IMR-90 (cell line): Measurements from ENCODE around the gene SARDH. TPM values are rescaled to one million over a fixed set of nuclear protein-coding genes. Genes with fewer than 3 reads are reported as not detected.

ENCODE experiments used
- ATAC-seq: fragments of 200-7000 bp; cut with Tn5 transposase; 2 replicates; pipeline ENCODE4 v1.9.1; 2020; ENCODE audit warnings: low read depth, mild to moderate bottlenecking, moderate library complexity
- BruUV-seq: library from RNA; stranded (reverse); fragments of 400-500 nt; replicated peaks from 2 replicates; lab custom pipeline; 2021; lab: Mats Ljungman, UMichigan
- CTCF ChIA-PET: fragments of 300-600 bp; formaldehyde crosslinking; extraction: SDS; loops from one replicate; lab custom pipeline; 2021; ENCODE audit warnings: antibody characterized with exemption; lab: Yijun Ruan, JAX
- POLR2A ChIA-PET: fragments of 300-600 bp; sonication (Branson Sonifier 250); formaldehyde crosslinking; loops from one replicate; lab custom pipeline; 2022; ENCODE audit warnings: antibody characterized with exemption; ENCODE audit not compliant: unreplicated experiment; lab: Charles Lee
- DNase-seq: peaks from one replicate; pipeline ENCODE4 v3.0.0; 2013
- H2AFZ ChIP-seq: replicated peaks from 2 replicates; pipeline ENCODE3; 2013; ENCODE audit warnings: low read length, mild to moderate bottlenecking; ENCODE audit not compliant: poor library complexity
- H2AK5ac ChIP-seq: 2 replicates; pipeline ENCODE4 v1.6.1; 2013; ENCODE audit warnings: low read depth, low read length, inconsistent platforms
- H2AK9ac ChIP-seq: replicated peaks from 2 replicates; pipeline ENCODE3; 2013; ENCODE audit warnings: mild to moderate bottlenecking, low read depth, low read length, moderate library complexity; ENCODE audit not compliant: poor library complexity
- H2BK120ac ChIP-seq: 2 replicates; pipeline ENCODE4 v1.6.1; 2013; ENCODE audit warnings: low read depth, low read length, inconsistent platforms
- H2BK15ac ChIP-seq: 3 replicates; pipeline ENCODE4 v1.6.1; 2013; ENCODE audit warnings: low read depth, low read length, inconsistent platforms
- H2BK20ac ChIP-seq: 2 replicates; pipeline ENCODE4 v1.6.1; 2013; ENCODE audit warnings: low read depth, mild to moderate bottlenecking, inconsistent platforms, low read length, moderate library complexity
- H2BK5ac ChIP-seq: 2 replicates; pipeline ENCODE4 v1.6.1; 2013; ENCODE audit warnings: mild to moderate bottlenecking, low read depth, low read length, inconsistent platforms; ENCODE audit not compliant: poor library complexity, severe bottlenecking
- H3K14ac ChIP-seq: replicated peaks from 2 replicates; pipeline ENCODE4 v1.6.1; 2013; ENCODE audit warnings: low read depth, low read length, inconsistent platforms
- H3K18ac ChIP-seq: 2 replicates; pipeline ENCODE4 v1.6.1; 2013; ENCODE audit warnings: low read depth, low read length, control low read depth
- H3K23ac ChIP-seq: 2 replicates; pipeline ENCODE4 v1.6.1; 2013; ENCODE audit warnings: low read depth, low read length, inconsistent platforms
- H3K27ac ChIP-seq: 2 replicates; pipeline ENCODE4 v1.5.1; 2013; ENCODE audit warnings: mild to moderate bottlenecking, control low read depth, low read length; ENCODE audit not compliant: insufficient read depth
- H3K27me3 ChIP-seq: 2 replicates; pipeline ENCODE4 v1.6.1; 2013; ENCODE audit warnings: low read length; ENCODE audit not compliant: control insufficient read depth, insufficient read depth
- H3K36me3 ChIP-seq: 2 replicates; pipeline ENCODE4 v1.6.1; 2013; ENCODE audit warnings: low read length, mixed read lengths; ENCODE audit not compliant: control insufficient read depth, insufficient read depth
- H3K4ac ChIP-seq: 2 replicates; pipeline ENCODE4 v1.6.1; 2013; ENCODE audit warnings: low read depth, low read length, inconsistent platforms
- H3K4me1 ChIP-seq: 2 replicates; pipeline ENCODE4 v1.6.1; 2013; ENCODE audit warnings: low read length, mixed read lengths; ENCODE audit not compliant: control insufficient read depth, insufficient read depth
- H3K4me2 ChIP-seq: 2 replicates; pipeline ENCODE4 v1.6.1; 2013; ENCODE audit warnings: low read depth, mild to moderate bottlenecking, control low read depth, low read length, moderate library complexity
- H3K4me3 ChIP-seq: 2 replicates; pipeline ENCODE4 v1.5.1; 2013; ENCODE audit warnings: low read depth, mild to moderate bottlenecking, control low read depth, low read length, moderate library complexity; ENCODE audit not compliant: insufficient read depth
- H3K56ac ChIP-seq: 2 replicates; pipeline ENCODE4 v1.6.1; 2013; ENCODE audit warnings: low read length, inconsistent platforms; ENCODE audit not compliant: insufficient read depth; ENCODE audit errors: extremely low read depth
- H3K79me1 ChIP-seq, 2 experiments: 2 replicates each; pipeline ENCODE4 v1.6.1; 2013; ENCODE audit warnings: low read length in 2 of 2, inconsistent platforms in 1 of 2, low read depth in 1 of 2
- H3K9ac ChIP-seq: 2 replicates; pipeline ENCODE4 v1.6.1; 2013; ENCODE audit warnings: low read depth, low read length, control low read depth
- H3K9me1 ChIP-seq: 2 replicates; pipeline ENCODE4 v1.6.1; 2013; ENCODE audit warnings: low read length, inconsistent platforms; ENCODE audit not compliant: insufficient read depth
- H3K9me3 ChIP-seq: 2 replicates; pipeline ENCODE4 v1.6.1; 2013; ENCODE audit warnings: low read length; ENCODE audit not compliant: control insufficient read depth, insufficient read depth
- H4K20me1 ChIP-seq: 2 replicates; pipeline ENCODE4 v1.6.1; 2013; ENCODE audit warnings: low read length, inconsistent platforms; ENCODE audit not compliant: insufficient read depth
- H4K5ac ChIP-seq: 2 replicates; pipeline ENCODE4 v1.6.1; 2013; ENCODE audit warnings: mild to moderate bottlenecking, low read depth, low read length, control low read depth
- H4K8ac ChIP-seq, 2 experiments: 2 replicates each; pipeline ENCODE4 v1.6.1; 2013; ENCODE audit warnings: low read depth in 2 of 2, low read length in 2 of 2, control low read depth in 1 of 2, inconsistent platforms in 1 of 2
- H4K91ac ChIP-seq: 2 replicates; pipeline ENCODE4 v1.6.1; 2013; ENCODE audit warnings: low read depth, low read length, inconsistent platforms; ENCODE audit not compliant: insufficient read depth
- BHLHE40 ChIP-seq: fragments of 150-350 bp; IDR thresholded peaks from 2 replicates; pipeline ENCODE4 v1.6.1; 2016; ENCODE audit warnings: mild to moderate bottlenecking, low read depth, low read length
- CHD1 ChIP-seq: IDR thresholded peaks from 2 replicates; pipeline ENCODE4 v1.6.1; 2012; ENCODE audit warnings: low read depth, low read length, improper control_type of control experiment
- MAFK ChIP-seq: IDR thresholded peaks from 2 replicates; pipeline ENCODE4 v1.6.1; 2012; ENCODE audit warnings: low read depth, low read length, improper control_type of control experiment
- WGBS, 2 experiments: methylation state at CpG; one replicate each; pipeline versions ENCODE4 v1.1.5 to v1.1.7; 2013; ENCODE audit warnings: missing lambda C conversion rate in 2 of 2; ENCODE audit not compliant: insufficient read length in 1 of 2; ENCODE audit errors: extremely low coverage in 2 of 2; 5-methylcytosine and 5-hydroxymethylcytosine counted together
- dilution Hi-C: fragments of 300-500 bp; cut with HindIII; formaldehyde crosslinking; loops from one replicate; pipeline ENCODE4 v1.14.3; 2018; ENCODE audit warnings: low sequenced_read_pairs; ENCODE audit not compliant: unreplicated experiment
- in situ Hi-C: fragments of 300-500 bp; cut with MboI; formaldehyde crosslinking; loops from 3 replicates; pipeline ENCODE4 v1.14.3; 2019; ENCODE audit warnings: low sequenced_read_pairs, inconsistent platforms, mixed read lengths
- intact Hi-C: fragments of 100-400 bp; cut with micrococcal nuclease; formaldehyde crosslinking; loops from 2 replicates; pipeline ENCODE4 v1.10.0; 2022
- polyA plus RNA-seq, 3 experiments: library from polyadenylated mRNA; depleted of rRNA; stranded (reverse); fragments of >200 nt; gene quantifications; 2 replicates each; pipeline ENCODE4 v1.2.3, GENCODE V29; 2012; ENCODE audit warnings: low replicate concordance in 1 of 3
- total RNA-seq: library from RNA; depleted of rRNA; stranded (reverse); fragments of >200 nt; gene quantifications from 2 replicates; pipeline ENCODE4 v1.2.3, GENCODE V29; 2012

SARDH gene
- total and polyA plus RNA-seq, 2 of the 4 experiments (the other 2 are of a cell fraction), result 5.0 to 7.5 TPM

- Histone ChIP-seq H3K23ac (no peak overlapping the region), H2AFZ (no peak overlapping the region), H2BK15ac (no peak overlapping the region), H3K4ac (no peak overlapping the region; the same call in 1 of the 2 replicates), H2BK5ac (no peak overlapping the region), H3K4me2 (no peak overlapping the region), H3K27ac (no peak overlapping the region), H3K18ac (no peak overlapping the region), H4K91ac (no peak overlapping the region), H3K14ac (no peak overlapping the region), H3K36me3 (peaks cover 61% of the 10 kb centered on the region), H3K9ac (no peak overlapping the region), H3K4me1 (peaks cover 4% of the 10 kb centered on the region; the same call in 1 of the 2 replicates), H4K20me1 (peaks cover 8% of the 10 kb centered on the region; the same call in 1 of the 2 replicates), H2AK9ac (no peak overlapping the region), H3K9me1 (no peaks in the 10 kb centered on the region; the same call in 1 of the 2 replicates), H2BK120ac (no peak overlapping the region), H3K9me3 (no peaks in the 10 kb centered on the region), H3K79me1 (no peaks in the 10 kb centered on the region; a peak in 1 of 4 replicates), H3K56ac (no peak overlapping the region), H3K27me3 (no peaks in the 10 kb centered on the region), H4K5ac (no peak overlapping the region), H4K8ac (no peak overlapping the region), H2BK20ac (no peak overlapping the region), H3K4me3 (no peak overlapping the region), H2AK5ac (no peak overlapping the region)
- no TSS peak for BruUV-seq
- intact Hi-C loops (no loop called here), in situ Hi-C loops (loop anchor here (25.0 kb wide), 1 partner anchor 362 kb away; the partner anchor contains the start of gene WDR5), dilution Hi-C loops (loop anchor here (25.0 kb wide), 1 partner anchor 237 kb away; no protein-coding TSS in a partner anchor)
- ATAC-seq (no peak), DNase-seq (no peak)
- ChIA-PET POLR2A (no interaction called here), CTCF (no interaction called here)
- TF ChIP-seq CHD1 (no peak), MAFK (no peak), BHLHE40 (no peak)
- 80% methylated on average over 1 of the region's 2 CpGs; no CpG with 5 or more reads in 1 of the 2 experiments for WGBS, 2 experiments
Measured at GRCh38 chr9:133775291-133775690, 37.1 kb upstream of the SARDH start.
